Thymus (tissue), 11 donors: Measurements from ENCODE around the gene COQ4. TPM values are rescaled to one million over a fixed set of nuclear protein-coding genes. Genes with fewer than 3 reads are reported as not detected.

Experiments
- DNase-seq, 9 donors: peaks; one replicate each; pipeline ENCODE4 v3.0.0-alpha.2; 2013; ENCODE audit warnings: low spot score in 9 of 9, low read depth in 6 of 9, missing footprints in 1 of 9
- H3K27ac ChIP-seq, 2 donors: one replicate each; pipeline ENCODE4 v1.5.1; 2013; ENCODE audit warnings: control low read depth in 1 of 2, low read depth in 1 of 2, low read length in 1 of 2, mild to moderate bottlenecking in 1 of 2, moderate library complexity in 1 of 2
- H3K27me3 ChIP-seq, 2 donors: one replicate each; pipeline ENCODE4 v1.5.1; 2013; ENCODE audit warnings: low read length in 1 of 2; ENCODE audit not compliant: control insufficient read depth in 2 of 2, insufficient read depth in 1 of 2
- H3K36me3 ChIP-seq, 2 donors: one replicate each; pipeline ENCODE4 v1.5.1; 2013; ENCODE audit warnings: low read length in 1 of 2, mild to moderate bottlenecking in 1 of 2, moderate library complexity in 1 of 2; ENCODE audit not compliant: control insufficient read depth in 2 of 2, insufficient read depth in 2 of 2
- H3K4me1 ChIP-seq, 2 donors: one replicate each; pipeline ENCODE4 v1.5.1; 2013; ENCODE audit warnings: low read length in 2 of 2; ENCODE audit not compliant: control insufficient read depth in 2 of 2, insufficient read depth in 2 of 2
- H3K4me3 ChIP-seq, 2 donors: one replicate each; pipeline ENCODE4 v1.5.1; 2013; ENCODE audit warnings: low read length in 2 of 2, control low read depth in 1 of 2, mild to moderate bottlenecking in 1 of 2
- H3K9me3 ChIP-seq, 2 donors: one replicate each; pipeline ENCODE4 v1.5.1; 2013; ENCODE audit warnings: low read length in 1 of 2, mild to moderate bottlenecking in 1 of 2; ENCODE audit not compliant: control insufficient read depth in 2 of 2, insufficient read depth in 1 of 2
- WGBS: extraction: QIAGEN DNeasy Blood & Tissue Kit; methylation state at CpG from one replicate; pipeline ENCODE4 v1.1.7; 2013; 5-methylcytosine and 5-hydroxymethylcytosine counted together
- polyA plus RNA-seq: library from polyadenylated mRNA; stranded (reverse); fragments of 200-250 nt; gene quantifications from one replicate; pipeline ENCODE4 v1.2.3, GENCODE V29; 2013
- total RNA-seq: library from RNA; stranded (reverse); fragments of 120-200 nt; gene quantifications from one replicate; pipeline ENCODE4 v1.2.4, GENCODE V29; 2013
- donor health status: healthy.

COQ4 gene
- total and polyA plus RNA-seq, 2 donors, result 27.9 to 61.7 TPM

DNA sequence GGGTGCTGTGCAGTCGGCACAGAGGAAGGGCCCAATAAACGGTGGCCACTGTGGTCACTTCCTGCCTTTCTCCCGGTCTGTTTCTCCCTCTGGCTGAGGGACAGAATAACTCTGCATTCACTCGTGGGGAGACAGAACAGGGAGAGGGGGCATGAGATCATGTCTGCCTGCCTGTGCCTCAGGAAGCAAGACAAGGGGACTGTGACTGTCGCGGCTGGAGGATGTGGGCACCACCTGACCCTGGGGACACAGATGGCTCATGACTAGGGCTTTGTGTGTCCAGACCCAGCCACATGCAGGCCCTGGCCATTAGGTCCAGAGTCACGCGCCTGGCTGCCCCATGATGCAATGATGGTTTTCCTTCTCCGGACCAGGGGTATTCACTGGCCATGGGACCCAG, 6.2 kb upstream of the COQ4 start:
- Histone ChIP-seq H3K36me3 (peaks cover 22 to 33% of the 10 kb centered on the region in 2 donors), H3K27me3 (no peaks in the 10 kb centered on the region), H3K9me3 (no peaks in the 10 kb centered on the region), H3K4me1 (peaks cover 0 to 3% of the 10 kb centered on the region in 2 donors), H3K4me3 (no peak overlapping the region), H3K27ac (no peak overlapping the region)
- WGBS, result 94% methylated on average over 9 of the region's 9 CpGs
- DNase-seq, result no peak

DNA sequence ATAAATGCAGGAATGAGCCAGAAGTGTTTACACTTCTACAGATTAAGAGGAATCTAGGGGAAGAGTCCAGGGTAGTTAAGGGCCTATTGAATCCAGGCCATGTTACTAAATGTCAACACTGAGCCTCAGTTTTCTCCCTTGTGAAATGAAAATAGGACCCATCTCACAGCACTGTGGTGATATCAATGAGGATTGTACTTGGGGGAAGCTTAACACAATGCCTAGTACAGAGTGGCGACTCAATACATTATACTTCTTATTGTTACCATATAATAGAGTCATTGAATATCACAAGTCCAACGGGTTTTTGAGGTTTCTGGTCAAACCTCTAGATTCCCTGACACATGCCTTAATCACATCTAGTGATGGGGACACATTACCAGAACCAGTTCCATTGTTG, 5.0 kb upstream of the COQ4 start:
- DNase-seq, result no peak
- H3K4me1 ChIP-seq, result peaks cover 6 to 7% of the 10 kb centered on the region in 2 donors
- no peaks in the 10 kb centered on the region for H3K9me3 ChIP-seq
- no peaks in the 10 kb centered on the region for H3K27me3 ChIP-seq
- WGBS, result 77% methylated on average over 2 of the region's 2 CpGs
- H3K27ac ChIP-seq, result no peak overlapping the region
- no peak overlapping the region for H3K4me3 ChIP-seq
- peaks cover 20 to 32% of the 10 kb centered on the region in 2 donors for H3K36me3 ChIP-seq

DNA sequence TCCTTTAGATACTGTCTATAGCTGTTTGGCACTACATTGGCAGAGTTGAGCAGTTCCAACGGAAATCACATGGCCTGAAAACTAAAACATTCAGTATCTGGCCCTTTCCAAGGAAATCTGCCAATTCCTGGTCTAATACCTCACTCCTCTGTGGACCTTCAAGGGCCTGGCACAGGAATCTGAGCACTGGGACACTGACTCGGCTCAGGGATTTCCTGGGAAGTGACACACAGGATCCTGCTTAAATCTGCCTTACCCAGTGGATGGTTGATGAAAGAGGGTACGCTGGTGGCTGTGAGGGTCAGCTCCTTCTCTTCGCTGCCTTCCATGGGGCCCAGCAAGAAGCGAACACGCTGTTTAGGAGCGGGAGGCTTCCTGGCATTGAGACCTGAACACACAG, 1.3 kb upstream of the COQ4 start:
- Histone ChIP-seq H3K27me3 (no peaks in the 10 kb centered on the region), H3K4me3 (peak overlapping the region; percentile 69 to 70), H3K27ac (no peak overlapping the region), H3K9me3 (peaks cover 0 to 4% of the 10 kb centered on the region in 2 donors), H3K4me1 (peaks cover 13 to 14% of the 10 kb centered on the region in 2 donors), H3K36me3 (peaks cover 18 to 23% of the 10 kb centered on the region in 2 donors)
- 95% methylated on average over 7 of the region's 7 CpGs for WGBS
- DNase-seq, result no peak

DNA sequence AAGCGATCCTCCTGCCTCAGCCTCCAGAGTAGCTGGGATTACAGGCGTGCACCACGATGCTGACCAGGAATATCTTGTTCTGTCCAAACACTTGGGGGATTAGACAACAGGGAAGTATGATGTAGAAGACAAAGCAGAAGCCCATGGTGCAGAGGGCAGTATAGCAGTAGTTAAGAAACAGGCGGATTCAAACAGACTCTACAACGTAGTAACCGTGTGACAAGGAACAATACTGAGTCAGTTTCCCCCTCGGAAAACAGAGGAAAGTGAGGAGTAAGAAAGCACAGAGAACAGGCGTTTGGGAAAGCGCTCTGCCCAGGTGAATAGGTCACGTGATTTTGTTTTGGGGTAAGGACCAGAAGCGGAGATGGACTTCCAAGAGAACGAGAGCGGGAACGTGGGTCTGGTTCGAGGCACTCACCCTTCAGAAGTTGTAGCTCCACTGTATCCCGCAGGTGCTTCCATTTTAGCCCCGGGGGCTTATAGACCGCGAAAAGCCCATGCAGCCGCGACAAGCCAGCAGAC, 698 bp upstream of the COQ4 start:
- WGBS, result 2% methylated on average over 21 of the region's 21 CpGs
- Histone ChIP-seq H3K27ac (peak overlapping the region in 1 of 2 donors; percentile 96), H3K36me3 (peaks cover 15 to 17% of the 10 kb centered on the region in 2 donors), H3K4me1 (peaks cover 13 to 14% of the 10 kb centered on the region in 2 donors), H3K9me3 (peaks cover 0 to 4% of the 10 kb centered on the region in 2 donors), H3K4me3 (peak overlapping the region; percentile 69 to 70), H3K27me3 (no peaks in the 10 kb centered on the region)
- DNase-seq, result no peak

DNA sequence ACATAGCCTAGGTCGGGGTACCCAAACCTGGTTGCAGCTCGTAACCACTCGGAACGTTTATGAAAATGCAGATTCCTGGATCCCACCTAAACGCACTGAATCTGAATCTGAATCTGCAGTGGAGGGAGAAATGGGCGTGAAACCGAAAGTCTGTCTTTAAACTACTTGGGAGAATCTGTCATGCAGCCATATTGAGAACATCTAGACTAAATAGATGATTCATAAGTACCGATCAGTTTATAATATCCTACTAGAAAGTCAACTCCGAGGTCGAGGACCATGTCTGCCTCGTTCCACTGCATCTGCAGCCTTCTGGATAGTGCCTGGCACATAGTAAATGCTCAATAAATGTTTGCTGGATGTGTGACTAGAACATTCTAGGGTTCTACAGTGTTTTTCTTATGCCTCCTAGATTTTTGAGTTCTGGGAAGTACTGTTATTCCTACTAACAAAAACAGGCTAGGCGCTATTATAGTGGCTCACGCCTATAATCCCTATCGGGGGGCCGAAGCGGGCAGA, 632 bp downstream of the COQ4 start:
- Histone ChIP-seq H3K4me3 (peak overlapping the region; percentile 69 to 70), H3K27me3 (no peaks in the 10 kb centered on the region), H3K36me3 (peaks cover 18 to 20% of the 10 kb centered on the region in 2 donors), H3K9me3 (peaks cover 0 to 4% of the 10 kb centered on the region in 2 donors), H3K27ac (peak overlapping the region; percentile 67 to 97), H3K4me1 (peaks cover 13 to 14% of the 10 kb centered on the region in 2 donors)
- WGBS, result 30% methylated on average over 16 of the region's 16 CpGs
- peak in 1 of 9 donors; percentile 21 for DNase-seq

DNA sequence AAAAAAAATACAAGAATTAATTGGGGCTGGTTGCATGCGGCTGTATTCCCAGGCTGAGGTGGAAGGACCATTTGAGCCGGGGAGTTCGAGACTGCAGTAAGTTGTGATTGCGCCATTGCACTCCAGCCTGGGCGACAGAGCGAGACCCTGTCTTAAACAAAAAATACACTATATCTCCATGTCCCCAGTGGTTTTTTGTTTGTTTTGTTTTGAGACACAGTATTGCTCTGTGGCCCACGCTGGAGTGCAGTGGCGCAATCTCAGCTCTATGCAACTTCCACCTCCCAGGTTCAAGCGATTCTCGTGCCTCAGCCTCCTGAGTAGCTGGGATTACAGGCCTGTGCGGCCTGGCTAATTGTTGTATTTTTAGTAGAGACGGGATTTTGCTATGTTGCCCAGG, 1.2 kb downstream of the COQ4 start:
- Histone ChIP-seq H3K27me3 (no peaks in the 10 kb centered on the region), H3K36me3 (peaks cover 20 to 25% of the 10 kb centered on the region in 2 donors), H3K9me3 (peaks cover 0 to 4% of the 10 kb centered on the region in 2 donors), H3K27ac (no peak overlapping the region), H3K4me1 (peaks cover 13 to 14% of the 10 kb centered on the region in 2 donors), H3K4me3 (peak overlapping the region; percentile 69 to 70)
- no peak for DNase-seq
- WGBS, result 95% methylated on average over 12 of the region's 12 CpGs

DNA sequence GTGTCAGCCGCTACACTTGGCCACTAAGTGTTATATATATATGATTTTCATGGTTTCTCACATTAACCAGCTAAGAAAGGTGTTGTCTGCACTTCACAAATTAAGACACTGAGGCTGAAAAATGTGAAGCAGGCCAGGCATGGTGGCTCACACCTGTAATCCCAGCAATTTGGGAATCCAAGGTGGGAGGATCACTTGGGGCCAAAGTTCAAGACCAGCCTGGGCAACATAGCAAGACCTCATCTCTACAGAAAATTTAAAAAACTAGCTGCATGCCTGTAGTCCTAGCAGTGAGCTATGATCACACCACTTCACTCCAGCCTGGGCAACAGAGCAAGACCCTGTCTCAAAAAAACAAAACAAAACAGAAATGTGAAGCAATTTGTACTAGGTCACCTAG, 1.8 kb downstream of the COQ4 start:
- H3K27ac ChIP-seq, result no peak overlapping the region
- H3K36me3 ChIP-seq, result peaks cover 22 to 29% of the 10 kb centered on the region in 2 donors
- 98% methylated on average over 1 of the region's 1 CpG for WGBS
- H3K4me1 ChIP-seq, result peaks cover 13 to 14% of the 10 kb centered on the region in 2 donors
- H3K27me3 ChIP-seq, result no peaks in the 10 kb centered on the region
- DNase-seq, result no peak
- no peak overlapping the region for H3K4me3 ChIP-seq
- peaks cover 0 to 4% of the 10 kb centered on the region in 2 donors for H3K9me3 ChIP-seq

DNA sequence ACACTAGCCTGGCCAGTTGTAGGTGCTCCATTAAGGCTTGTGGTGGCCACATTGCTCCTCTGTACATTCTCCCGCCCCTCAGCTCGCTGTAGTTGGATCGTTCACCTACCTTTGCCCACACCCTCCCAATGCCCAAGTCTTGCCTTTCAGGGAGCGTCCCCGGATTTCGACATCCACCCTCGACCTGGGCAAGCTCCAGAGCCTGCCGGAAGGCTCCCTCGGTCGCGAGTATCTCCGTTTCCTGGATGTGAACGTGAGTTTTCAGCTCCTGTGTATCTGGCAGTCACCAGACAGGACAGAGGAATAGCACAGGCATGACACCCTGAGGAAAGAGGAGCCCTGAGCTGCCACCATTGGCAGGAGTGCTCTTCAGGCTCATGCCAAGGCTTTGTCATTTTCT, 3.0 kb downstream of the COQ4 start:
- no peak overlapping the region for H3K4me3 ChIP-seq
- DNase-seq, result no peak
- WGBS, result 92% methylated on average over 13 of the region's 13 CpGs
- no peaks in the 10 kb centered on the region for H3K27me3 ChIP-seq
- peaks cover 0 to 4% of the 10 kb centered on the region in 2 donors for H3K9me3 ChIP-seq
- H3K4me1 ChIP-seq, result peaks cover 13 to 14% of the 10 kb centered on the region in 2 donors
- peaks cover 26 to 29% of the 10 kb centered on the region in 2 donors for H3K36me3 ChIP-seq
- H3K27ac ChIP-seq, result no peak overlapping the region

DNA sequence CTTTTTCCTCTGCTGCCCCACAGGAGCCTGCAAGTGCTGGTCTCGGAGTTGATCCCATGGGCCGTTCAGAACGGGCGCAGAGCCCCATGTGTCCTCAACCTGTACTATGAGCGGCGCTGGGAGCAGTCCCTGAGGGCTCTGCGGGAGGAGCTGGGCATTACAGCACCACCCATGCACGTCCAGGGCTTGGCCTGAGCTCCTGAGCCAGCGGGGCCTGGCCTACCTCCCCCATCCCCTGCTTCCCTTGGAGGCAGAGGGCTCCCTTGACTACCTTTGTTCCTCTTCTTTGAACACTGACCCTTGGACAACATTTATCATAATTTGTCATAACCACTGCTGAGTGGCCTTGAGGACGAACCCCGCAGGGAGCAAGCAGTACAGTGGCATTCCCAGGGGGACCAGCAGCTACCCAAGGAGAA, 10.8 kb downstream of the COQ4 start:
- no peaks in the 10 kb centered on the region for H3K9me3 ChIP-seq
- no peak overlapping the region for H3K27ac ChIP-seq
- peaks cover 25% of the 10 kb centered on the region in 2 donors for H3K36me3 ChIP-seq
- DNase-seq, result no peak
- H3K4me1 ChIP-seq, result no peaks in the 10 kb centered on the region
- H3K27me3 ChIP-seq, result no peaks in the 10 kb centered on the region
- WGBS, result 97% methylated on average over 11 of the region's 11 CpGs
- no peak overlapping the region for H3K4me3 ChIP-seq
